H1 (cell line): ENCODE results near the gene POLR2F. TPM values are rescaled to one million over a fixed set of nuclear protein-coding genes. Genes with fewer than 3 reads are reported as not detected.
A peak's percentile ranks its signal among the peaks of the same experiment; 100 is the strongest.

Source experiments
- CTCF ChIA-PET: fragments of 300-600 bp; sonication (Branson Sonifier 250); formaldehyde crosslinking; loops from one replicate; lab custom pipeline; 2021; ENCODE audit not compliant: partially characterized antibody; lab: Charles Lee
- POLR2A ChIA-PET: fragments of 300-600 bp; sonication (Branson Sonifier 250); formaldehyde crosslinking; loops from one replicate; lab custom pipeline; 2021; ENCODE audit warnings: inconsistent platforms; ENCODE audit not compliant: partially characterized antibody; lab: Charles Lee
- DNase-seq, 2 experiments: peaks; one replicate each; pipeline versions ENCODE4 v3.0.0 to v3.0.0-alpha.2; 2010 to 2022; ENCODE audit warnings: low spot score in 2 of 2, low read depth in 1 of 2, mixed read lengths in 1 of 2
- FAIRE-seq: peaks from 2 replicates; lab custom pipeline; 2011; peaks lifted over from hg19 to GRCh38; lab: Jason Lieb, UNC
- H2AFZ ChIP-seq: 2 replicates; pipeline ENCODE4 v1.8.1; 2012; ENCODE audit warnings: low read length, inconsistent platforms
- H2AK5ac ChIP-seq: 2 replicates; pipeline ENCODE4 v1.6.1; 2013; ENCODE audit warnings: low read depth, low read length
- H2BK120ac ChIP-seq: replicated peaks from 2 replicates; pipeline ENCODE3; 2013; ENCODE audit warnings: low read depth, low read length, inconsistent platforms
- H2BK12ac ChIP-seq: 2 replicates; pipeline ENCODE4 v1.6.1; 2013; ENCODE audit warnings: low read depth, low read length
- H2BK15ac ChIP-seq: 2 replicates; pipeline ENCODE4 v1.6.1; 2013; ENCODE audit warnings: low read length
- H2BK20ac ChIP-seq: 2 replicates; pipeline ENCODE4 v1.6.1; 2013; ENCODE audit warnings: low read length
- H2BK5ac ChIP-seq: 2 replicates; pipeline ENCODE4 v1.6.1; 2013; ENCODE audit warnings: low read depth, low read length
- H3K14ac ChIP-seq: 2 replicates; pipeline ENCODE4 v1.6.1; 2013; ENCODE audit warnings: inconsistent platforms; ENCODE audit not compliant: insufficient read length
- H3K18ac ChIP-seq: 2 replicates; pipeline ENCODE4 v1.6.1; 2013; ENCODE audit warnings: low read length; ENCODE audit errors: extremely low read depth
- H3K23ac ChIP-seq: 2 replicates; pipeline ENCODE4 v1.6.1; 2013; ENCODE audit warnings: inconsistent platforms; ENCODE audit not compliant: insufficient read length
- H3K23me2 ChIP-seq: 2 replicates; pipeline ENCODE4 v1.6.1; 2013; ENCODE audit warnings: low read depth, low read length
- H3K27ac ChIP-seq: 2 replicates; pipeline ENCODE4 v1.6.1; 2011; ENCODE audit warnings: low read depth, low read length, inconsistent platforms
- H3K27me3 ChIP-seq, 4 experiments: replicated peaks in 1 of 4; 1 replicate in 1 of 4; 2 replicates in 3 of 4; pipeline versions ENCODE4 v1.6.1 to v1.8.1; 2011 to 2013; ENCODE audit warnings: low read length in 3 of 4, mild to moderate bottlenecking in 3 of 4, inconsistent platforms in 2 of 4, mixed read lengths in 2 of 4, moderate library complexity in 1 of 4; ENCODE audit not compliant: control insufficient read depth in 3 of 4, insufficient read depth in 3 of 4; ENCODE audit errors: extremely low read depth in 1 of 4
- H3K36me3 ChIP-seq, 4 experiments: 2 replicates each; pipeline versions ENCODE4 v1.6.1 to v1.8.1; 2011 to 2013; ENCODE audit warnings: mild to moderate bottlenecking in 4 of 4, low read length in 3 of 4, moderate library complexity in 2 of 4, control low read depth in 1 of 4, inconsistent platforms in 1 of 4; ENCODE audit not compliant: insufficient read depth in 4 of 4, control insufficient read depth in 2 of 4
- H3K4ac ChIP-seq: replicated peaks from 2 replicates; pipeline ENCODE3; 2013; ENCODE audit warnings: low read length, low read depth, mixed read lengths, inconsistent platforms; ENCODE audit not compliant: insufficient read length
- H3K4me1 ChIP-seq, 4 experiments: replicated peaks in 1 of 4; 1 replicate in 1 of 4; 2 replicates in 3 of 4; pipeline versions ENCODE4 v1.6.1 to v1.8.1; 2011 to 2013; ENCODE audit warnings: low read length in 3 of 4, inconsistent platforms in 2 of 4, mixed read lengths in 1 of 4; ENCODE audit not compliant: insufficient read depth in 4 of 4, control insufficient read depth in 3 of 4
- H3K4me2 ChIP-seq, 2 experiments: 2 replicates each; pipeline versions ENCODE4 v1.6.1 to v1.8.1; 2011 to 2013; ENCODE audit warnings: low read depth in 2 of 2, low read length in 2 of 2, control low read depth in 1 of 2, inconsistent platforms in 1 of 2, mild to moderate bottlenecking in 1 of 2; ENCODE audit not compliant: insufficient read depth in 1 of 2
- H3K4me3 ChIP-seq, 4 experiments: fragments of 200-600, 300-600 bp in 1 of 4; sonication (generic), shearing (Covaris generic), sonication (Bioruptor Twin) in 1 of 4; 2 replicates each; pipeline versions ENCODE4 v1.5.1 to v1.8.1; 2011 to 2016; ENCODE audit warnings: low read length in 4 of 4, low read depth in 3 of 4, control low read depth in 2 of 4, inconsistent platforms in 2 of 4, mild to moderate bottlenecking in 2 of 4, mixed read lengths in 1 of 4, moderate library complexity in 1 of 4; ENCODE audit not compliant: insufficient read depth in 2 of 4; ENCODE audit errors: extremely low read depth in 1 of 4
- H3K56ac ChIP-seq: replicated peaks from 2 replicates; pipeline ENCODE3; 2013; ENCODE audit warnings: low read depth, mild to moderate bottlenecking, mixed read lengths, low read length, inconsistent platforms; ENCODE audit not compliant: insufficient read length
- H3K79me1 ChIP-seq: 2 replicates; pipeline ENCODE4 v1.6.1; 2013; ENCODE audit warnings: low read depth, low read length, control low read depth
- H3K79me2 ChIP-seq, 2 experiments: 2 replicates each; pipeline versions ENCODE4 v1.6.1 to v1.8.1; 2012 to 2013; ENCODE audit warnings: low read length in 2 of 2, mild to moderate bottlenecking in 2 of 2, inconsistent platforms in 1 of 2; ENCODE audit not compliant: insufficient read depth in 2 of 2, control insufficient read depth in 1 of 2
- H3K9ac ChIP-seq, 4 experiments: replicated peaks in 1 of 4; 1 replicate in 1 of 4; 2 replicates in 3 of 4; pipeline versions ENCODE4 v1.6.1 to v1.8.1; 2011 to 2013; ENCODE audit warnings: low read depth in 3 of 4, low read length in 3 of 4, control low read depth in 2 of 4, mild to moderate bottlenecking in 2 of 4, moderate library complexity in 2 of 4, inconsistent platforms in 1 of 4; ENCODE audit errors: extremely low read depth in 1 of 4
- H3K9me3 ChIP-seq, 2 experiments: 2 replicates each; pipeline versions ENCODE4 v1.6.1 to v1.8.1; 2012 to 2013; ENCODE audit warnings: mild to moderate bottlenecking in 2 of 2, moderate library complexity in 2 of 2, control low read depth in 1 of 2, inconsistent platforms in 1 of 2, low read depth in 1 of 2, low read length in 1 of 2, mixed read lengths in 1 of 2; ENCODE audit not compliant: insufficient read depth in 2 of 2
- H4K20me1 ChIP-seq, 2 experiments: replicated peaks in 1 of 2; 2 replicates each; pipeline versions ENCODE3 to v1.8.1; 2011 to 2013; ENCODE audit warnings: inconsistent platforms in 2 of 2, low read length in 2 of 2, mild to moderate bottlenecking in 1 of 2; ENCODE audit not compliant: insufficient read depth in 2 of 2, control insufficient read depth in 1 of 2
- H4K5ac ChIP-seq: 2 replicates; pipeline ENCODE4 v1.6.1; 2013; ENCODE audit warnings: low read length, low read depth, mixed read lengths, inconsistent platforms; ENCODE audit not compliant: insufficient read length
- H4K8ac ChIP-seq: 2 replicates; pipeline ENCODE4 v1.8.0; 2013; ENCODE audit warnings: mild to moderate bottlenecking, moderate library complexity, low read length, inconsistent platforms; ENCODE audit not compliant: insufficient read depth; ENCODE audit errors: extremely low read depth
- H4K91ac ChIP-seq: replicated peaks from 2 replicates; pipeline ENCODE3; 2013; ENCODE audit warnings: low read length, mixed read lengths, inconsistent platforms; ENCODE audit not compliant: insufficient read length
- ASH2L ChIP-seq: fragments of 200-600, 300-600 bp; sonication (generic); IDR thresholded peaks from one replicate; pipeline ENCODE4 v1.7.1; 2017; ENCODE audit warnings: low read length
- BACH1 ChIP-seq: IDR thresholded peaks from 2 replicates; pipeline ENCODE4 v1.6.1; 2012; ENCODE audit warnings: low read length, improper control_type of control experiment
- CBX8 ChIP-seq: fragments of 300-800, 300-1000 bp; sonication (generic); IDR thresholded peaks from 2 replicates; pipeline ENCODE4 v1.7.1; 2016; ENCODE audit warnings: low read depth, low read length, borderline replicate concordance
- CTBP2 ChIP-seq: IDR thresholded peaks from 2 replicates; pipeline ENCODE4 v1.7.0; 2011; ENCODE audit warnings: borderline replicate concordance, mild to moderate bottlenecking, moderate library complexity, mixed read lengths, low read length; ENCODE audit not compliant: insufficient read depth, insufficient read length
- JUND ChIP-seq: IDR thresholded peaks from 2 replicates; pipeline ENCODE4 v1.6.1; 2011; ENCODE audit warnings: mild to moderate bottlenecking, improper control_type of control experiment, low read length
- PHF8 ChIP-seq: fragments of 200-600 bp; sonication (generic); conservative IDR thresholded peaks from 2 replicates; pipeline ENCODE4 v1.7.1; 2012; ENCODE audit warnings: low read depth, mild to moderate bottlenecking, inconsistent platforms, low read length, moderate library complexity
- RBBP5 ChIP-seq: IDR thresholded peaks from 2 replicates; pipeline ENCODE4 v1.7.1; 2012; ENCODE audit warnings: low read depth, mild to moderate bottlenecking, inconsistent platforms, low read length, moderate library complexity, borderline replicate concordance
- RNF2 ChIP-seq: fragments of 200-900, 300-1000 bp; sonication (generic); IDR thresholded peaks from 2 replicates; pipeline ENCODE4 v1.7.1; 2016; ENCODE audit warnings: borderline replicate concordance, low read depth, mild to moderate bottlenecking, antibody characterized with exemption, low read length; ENCODE audit not compliant: poor library complexity, severe bottlenecking; ENCODE audit errors: missing control alignments
- SAP30 ChIP-seq: fragments of 300-600 bp; sonication (generic); IDR thresholded peaks from 2 replicates; pipeline ENCODE4 v1.7.1; 2012; ENCODE audit warnings: low read length, moderate library complexity, mild to moderate bottlenecking, inconsistent platforms; ENCODE audit not compliant: insufficient read depth, insufficient replicate concordance
- TAF1 ChIP-seq: IDR thresholded peaks from 2 replicates; pipeline ENCODE4 v1.6.1; 2011; ENCODE audit warnings: mild to moderate bottlenecking, low read depth, low read length
- TCF12 ChIP-seq: IDR thresholded peaks from 2 replicates; pipeline ENCODE4 v1.6.1; 2011; ENCODE audit warnings: low read depth, mild to moderate bottlenecking, low read length
- YY1 ChIP-seq: IDR thresholded peaks from 2 replicates; pipeline ENCODE4 v1.6.1; 2011; ENCODE audit warnings: low read depth, mild to moderate bottlenecking, low read length
- ZNF274 ChIP-seq: IDR thresholded peaks from 2 replicates; pipeline ENCODE4 v1.7.0; 2012; ENCODE audit warnings: low read length, borderline replicate concordance; ENCODE audit errors: extremely low read depth
- WGBS, 2 experiments: shearing (Covaris generic) in 1 of 2; methylation state at CpG; one replicate each; pipeline versions ENCODE4 v1.1.6 to v1.1.7; 2013 to 2015; ENCODE audit warnings: low lambda C conversion rate in 2 of 2, mixed read lengths in 2 of 2, inconsistent platforms in 1 of 2, low coverage in 1 of 2, missing lambda C conversion rate in 1 of 2; ENCODE audit not compliant: insufficient replicate concordance in 2 of 2, insufficient coverage in 1 of 2, insufficient read length in 1 of 2; ENCODE audit errors: extremely low coverage in 1 of 2, missing lambda C conversion rate in 1 of 2; 5-methylcytosine and 5-hydroxymethylcytosine counted together
- polyA plus RNA-seq, 7 experiments: library from polyadenylated mRNA; depleted of rRNA in 3 of 7; stranded (reverse) in 5 of 7; unstranded in 2 of 7; fragments of >200 nt in 5 of 7; fragments of 200-250 nt in 2 of 7; gene quantifications; 1 replicate in 5 of 7; 2 replicates in 1 of 7; 4 replicates in 1 of 7; pipeline versions ENCODE4 v1.2.1 to v1.2.3, GENCODE V29; 2011 to 2013; ENCODE audit warnings: missing spikeins in 2 of 7, mixed read lengths in 2 of 7
- total RNA-seq: library from RNA; stranded (reverse); fragmentation: NEBNext Ultra II Directional; extraction: Animal tissue kit (Norgen Biotek cat#: 25700); gene quantifications from 2 replicates; pipeline ENCODE4 v1.2.1, GENCODE V29; 2021

Gene POLR2F
- total and polyA plus RNA-seq, 2 of the 8 experiments (the other 6 are each of a cell fraction or from before 2014, with no cell fraction given), result 150 to 176 TPM

DNA sequence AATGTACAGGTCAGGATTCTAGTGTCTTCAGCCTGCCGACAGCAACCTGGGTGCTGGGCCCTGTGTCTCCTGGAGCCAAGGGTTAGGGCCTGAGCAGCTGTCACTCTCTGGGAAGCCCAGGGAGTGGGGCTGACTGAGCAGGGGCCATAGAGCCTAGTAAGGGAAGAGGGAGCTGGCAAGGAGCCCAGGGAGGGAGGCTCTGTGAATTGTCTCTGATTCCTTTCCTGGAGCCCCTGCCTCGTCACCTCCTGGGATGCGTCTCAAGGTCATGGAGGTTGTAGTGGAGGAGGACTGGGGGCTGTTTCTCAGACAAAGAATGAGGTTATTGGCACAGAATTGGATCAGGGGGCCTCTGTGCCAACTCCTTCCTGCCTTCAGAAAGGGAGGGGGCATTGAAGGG is 19.0 kb downstream of the POLR2F start:
- CTCF ChIA-PET, result interaction anchor here (0.6 to 3.5 kb wide), 5 partner anchors 9 to 125 kb away, joined by 3 to 20 read pairs (median 4); no protein-coding TSS in a partner anchor
- FAIRE-seq, result no peak
- no peak overlapping the region for H4K5ac ChIP-seq
- H2AFZ ChIP-seq, result no peak overlapping the region
- no peak overlapping the region for H3K4me3 ChIP-seq
- no peaks in the 10 kb centered on the region for H3K23me2 ChIP-seq
- peaks cover under 1 to 11% (median 3%) of the 10 kb centered on the region in 4 experiments; a peak in 6 of 8 replicates for H3K36me3 ChIP-seq
- H3K27me3 ChIP-seq, result no peaks in the 10 kb centered on the region
- H2BK12ac ChIP-seq, result no peak overlapping the region
- no peak overlapping the region for H3K23ac ChIP-seq
- H4K20me1 ChIP-seq, result peaks cover 0 to 4% of the 10 kb centered on the region in 2 experiments
- peak overlapping the region; percentile 1; the same call in 1 of the 2 replicates for H3K18ac ChIP-seq
- WGBS, 2 experiments, result 89% methylated on average over 3 of the region's 3 CpGs; no CpG with 5 or more reads in 1 of the 2 experiments
- no peaks in the 10 kb centered on the region for H3K9me3 ChIP-seq
- H2AK5ac ChIP-seq, result no peak overlapping the region
- H4K91ac ChIP-seq, result peak overlapping the region; percentile 7
- no peak overlapping the region; the same call in 1 of the 2 replicates for H4K8ac ChIP-seq
- peak overlapping the region; percentile 46; the same call in 1 of the 2 replicates for H2BK15ac ChIP-seq
- H3K9ac ChIP-seq, result no peak overlapping the region
- H3K4me2 ChIP-seq, result peak overlapping the region in 1 of 2 experiments; percentile 62; a peak in 2 of 4 replicates
- no peaks in the 10 kb centered on the region for H3K79me2 ChIP-seq
- no peak overlapping the region for H3K14ac ChIP-seq
- 0 out of 2 replicates have a peak overlapping the region, but pooled peaks have one; percentile 11 for H3K27ac ChIP-seq
- peaks cover 6 to 20% (median 11%) of the 10 kb centered on the region in 4 experiments for H3K4me1 ChIP-seq
- no peaks in the 10 kb centered on the region; the same call in 1 of the 2 replicates for H3K79me1 ChIP-seq
- no peak overlapping the region for H3K56ac ChIP-seq
- H2BK20ac ChIP-seq, result no peak overlapping the region
- H3K4ac ChIP-seq, result no peak overlapping the region
- H2BK5ac ChIP-seq, result no peak overlapping the region
- no peak for DNase-seq
- H2BK120ac ChIP-seq, result no peak overlapping the region
- POLR2A ChIA-PET, result interaction anchor here (1.0 to 2.8 kb wide), 3 partner anchors 9 to 73 kb away, joined by 3 to 26 read pairs (median 10); no protein-coding TSS in a partner anchor
- TF ChIP-seq TCF12 (no peak), BACH1 (no peak), CBX8 (no peak), TAF1 (no peak), PHF8 (no peak), RNF2 (no peak), YY1 (no peak), ASH2L (no peak), SAP30 (no peak), RBBP5 (no peak), JUND (no peak), ZNF274 (no peak), CTBP2 (no peak)
